Mesendoderm (in vitro differentiated cells): ENCODE measurements around the gene GLRX3.

Experiments used
- DNase-seq: peaks from one replicate; pipeline ENCODE4 v3.0.0; 2013
- H2AK5ac ChIP-seq: 2 replicates; pipeline ENCODE4 v1.6.1; 2013; ENCODE audit warnings: low read length, inconsistent platforms
- H2BK120ac ChIP-seq: 2 replicates; pipeline ENCODE4 v1.6.1; 2013; ENCODE audit warnings: low read depth, mild to moderate bottlenecking, low read length, moderate library complexity, mixed read lengths
- H2BK15ac ChIP-seq: replicated peaks from 2 replicates; pipeline ENCODE4 v1.6.1; 2013; ENCODE audit warnings: low read depth, mild to moderate bottlenecking, moderate library complexity
- H2BK5ac ChIP-seq: 2 replicates; pipeline ENCODE4 v1.6.1; 2013; ENCODE audit warnings: low read length, inconsistent platforms
- H3K18ac ChIP-seq: 2 replicates; pipeline ENCODE4 v1.6.1; 2013; ENCODE audit warnings: mild to moderate bottlenecking, low read length, mixed read lengths
- H3K23ac ChIP-seq: one replicate; pipeline ENCODE4 v1.6.1; 2013; ENCODE audit warnings: low read length
- H3K27ac ChIP-seq: 2 replicates; pipeline ENCODE4 v1.5.1; 2013; ENCODE audit warnings: low read depth, mild to moderate bottlenecking, inconsistent platforms, low read length, moderate library complexity
- H3K27me3 ChIP-seq: 2 replicates; pipeline ENCODE4 v1.6.1; 2013; ENCODE audit warnings: low read length, control low read depth, mild to moderate bottlenecking, inconsistent platforms; ENCODE audit not compliant: insufficient read depth, poor library complexity
- H3K36me3 ChIP-seq: 2 replicates; pipeline ENCODE4 v1.6.1; 2013; ENCODE audit warnings: low read length, inconsistent platforms; ENCODE audit not compliant: control insufficient read depth, insufficient read depth
- H3K4ac ChIP-seq: one replicate; pipeline ENCODE4 v1.6.1; 2013; ENCODE audit warnings: low read depth, mild to moderate bottlenecking, low read length, moderate library complexity
- H3K4me1 ChIP-seq: 2 replicates; pipeline ENCODE4 v1.6.1; 2013; ENCODE audit warnings: low read depth, low read length, inconsistent platforms; ENCODE audit not compliant: control insufficient read depth
- H3K4me2 ChIP-seq: 2 replicates; pipeline ENCODE4 v1.6.1; 2013; ENCODE audit warnings: low read length
- H3K4me3 ChIP-seq: 2 replicates; pipeline ENCODE4 v1.5.1; 2013; ENCODE audit warnings: mild to moderate bottlenecking, low read length
- H3K56ac ChIP-seq: one replicate; pipeline ENCODE4 v1.6.1; 2013; ENCODE audit warnings: low read length
- H3K79me1 ChIP-seq: 2 replicates; pipeline ENCODE4 v1.6.1; 2013; ENCODE audit warnings: low read length, inconsistent platforms
- H3K79me2 ChIP-seq: 2 replicates; pipeline ENCODE4 v1.6.1; 2013; ENCODE audit warnings: mild to moderate bottlenecking, low read length; ENCODE audit not compliant: control insufficient read depth, insufficient read depth
- H3K9ac ChIP-seq: 2 replicates; pipeline ENCODE4 v1.6.1; 2013; ENCODE audit warnings: low read length, inconsistent platforms
- H4K5ac ChIP-seq: one replicate; pipeline ENCODE4 v1.6.1; 2013; ENCODE audit warnings: low read length
- H4K8ac ChIP-seq: one replicate; pipeline ENCODE4 v1.6.1; 2013; ENCODE audit warnings: low read depth, mild to moderate bottlenecking, control low read depth, low read length, moderate library complexity
- WGBS: extraction: QIAGEN DNeasy Blood & Tissue Kit; methylation state at CpG from one replicate; pipeline ENCODE4 v1.1.7; 2013; ENCODE audit warnings: low lambda C conversion rate, missing lambda C conversion rate; ENCODE audit not compliant: insufficient coverage; ENCODE audit errors: extremely low coverage; 5-methylcytosine and 5-hydroxymethylcytosine counted together

Gene GLRX3

GRCh38 chr10:130193493-130194193 is 57.5 kb downstream of the GLRX3 start:
- Histone ChIP-seq H2AK5ac (no peak overlapping the region), H3K27ac (no peak overlapping the region), H3K36me3 (no peaks in the 10 kb centered on the region), H3K79me1 (no peaks in the 10 kb centered on the region), H2BK120ac (no peak overlapping the region), H3K27me3 (no peaks in the 10 kb centered on the region), H3K4me2 (no peak overlapping the region), H4K8ac (no peak overlapping the region), H3K56ac (no peak overlapping the region), H3K4ac (no peak overlapping the region), H3K4me1 (no peaks in the 10 kb centered on the region), H2BK5ac (no peak overlapping the region), H3K79me2 (no peaks in the 10 kb centered on the region), H3K18ac (no peak overlapping the region), H3K4me3 (no peak overlapping the region), H4K5ac (no peak overlapping the region), H3K23ac (no peak overlapping the region), H2BK15ac (no peak overlapping the region), H3K9ac (no peak overlapping the region)
- peak; percentile 48 for DNase-seq
- no CpG with 5 or more reads among the region's 16 CpGs for WGBS

- H3K79me2 ChIP-seq = no peaks in the 10 kb centered on the region
- H2BK15ac ChIP-seq = no peak overlapping the region
- H2AK5ac ChIP-seq = no peak overlapping the region
- no CpG with 5 or more reads among the region's 21 CpGs for WGBS
- no peak overlapping the region for H3K9ac ChIP-seq
- no peak overlapping the region for H3K4me2 ChIP-seq
- no peaks in the 10 kb centered on the region for H3K79me1 ChIP-seq
- H3K27me3 ChIP-seq = no peaks in the 10 kb centered on the region
- no peak overlapping the region for H3K56ac ChIP-seq
- DNase-seq = no peak
- no peak overlapping the region for H3K27ac ChIP-seq
- H3K23ac ChIP-seq = no peak overlapping the region
- H3K4me1 ChIP-seq = no peaks in the 10 kb centered on the region
- H3K4me3 ChIP-seq = no peak overlapping the region
- no peak overlapping the region for H3K18ac ChIP-seq
- H2BK5ac ChIP-seq = no peak overlapping the region
- no peak overlapping the region for H4K5ac ChIP-seq
- H3K4ac ChIP-seq = no peak overlapping the region
- H3K36me3 ChIP-seq = no peaks in the 10 kb centered on the region
- no peak overlapping the region for H2BK120ac ChIP-seq
- no peak overlapping the region for H4K8ac ChIP-seq
These were observed 58.2 kb downstream of the GLRX3 start for GRCh38 chr10:130194194-130194990.

- no peak overlapping the region for H3K9ac ChIP-seq
- no peak overlapping the region for H3K56ac ChIP-seq
- no peak for DNase-seq
- no peak overlapping the region for H3K4ac ChIP-seq
- H3K27me3 ChIP-seq = no peaks in the 10 kb centered on the region
- no peaks in the 10 kb centered on the region for H3K79me1 ChIP-seq
- H3K79me2 ChIP-seq = no peaks in the 10 kb centered on the region
- no peak overlapping the region for H3K4me2 ChIP-seq
- no peak overlapping the region for H2AK5ac ChIP-seq
- H3K27ac ChIP-seq = no peak overlapping the region
- H3K36me3 ChIP-seq = no peaks in the 10 kb centered on the region
- H2BK120ac ChIP-seq = no peak overlapping the region
- no peak overlapping the region for H2BK15ac ChIP-seq
- no peaks in the 10 kb centered on the region for H3K4me1 ChIP-seq
- H3K4me3 ChIP-seq = no peak overlapping the region
- no CpG with 5 or more reads among the region's 19 CpGs for WGBS
- H4K8ac ChIP-seq = no peak overlapping the region
- no peak overlapping the region for H3K18ac ChIP-seq
- H3K23ac ChIP-seq = no peak overlapping the region
- H4K5ac ChIP-seq = no peak overlapping the region
- no peak overlapping the region for H2BK5ac ChIP-seq
These were observed 58.9 kb downstream of the GLRX3 start for GRCh38 chr10:130194991-130195645.

GRCh38 chr10:130195746-130196294 is 59.6 kb downstream of the GLRX3 start:
- no peak overlapping the region for H2BK120ac ChIP-seq
- no peak overlapping the region for H3K9ac ChIP-seq
- no peak overlapping the region for H3K56ac ChIP-seq
- H3K4ac ChIP-seq = no peak overlapping the region
- H3K18ac ChIP-seq = no peak overlapping the region
- H4K8ac ChIP-seq = no peak overlapping the region
- H4K5ac ChIP-seq = no peak overlapping the region
- no peaks in the 10 kb centered on the region for H3K4me1 ChIP-seq
- H2AK5ac ChIP-seq = no peak overlapping the region
- no peak overlapping the region for H2BK15ac ChIP-seq
- no peak overlapping the region for H3K4me2 ChIP-seq
- H2BK5ac ChIP-seq = no peak overlapping the region
- no peaks in the 10 kb centered on the region for H3K36me3 ChIP-seq
- no peak overlapping the region for H3K23ac ChIP-seq
- DNase-seq = no peak
- H3K79me1 ChIP-seq = no peaks in the 10 kb centered on the region
- no peaks in the 10 kb centered on the region for H3K79me2 ChIP-seq
- WGBS = no CpG with 5 or more reads among the region's 10 CpGs
- H3K4me3 ChIP-seq = no peak overlapping the region
- H3K27me3 ChIP-seq = no peaks in the 10 kb centered on the region
- no peak overlapping the region for H3K27ac ChIP-seq

- no peak overlapping the region for H3K4ac ChIP-seq
- no peaks in the 10 kb centered on the region for H3K36me3 ChIP-seq
- no peak overlapping the region for H3K9ac ChIP-seq
- no peak overlapping the region for H2BK5ac ChIP-seq
- no peak for DNase-seq
- H4K5ac ChIP-seq = no peak overlapping the region
- no peak overlapping the region for H3K56ac ChIP-seq
- H4K8ac ChIP-seq = no peak overlapping the region
- H3K4me1 ChIP-seq = no peaks in the 10 kb centered on the region
- H2BK15ac ChIP-seq = no peak overlapping the region
- H2BK120ac ChIP-seq = no peak overlapping the region
- no peak overlapping the region for H3K27ac ChIP-seq
- H3K23ac ChIP-seq = no peak overlapping the region
- no peak overlapping the region for H3K4me3 ChIP-seq
- no peaks in the 10 kb centered on the region for H3K79me2 ChIP-seq
- no peak overlapping the region for H3K4me2 ChIP-seq
- WGBS = no CpG with 5 or more reads among the region's 15 CpGs
- H3K18ac ChIP-seq = no peak overlapping the region
- no peak overlapping the region for H2AK5ac ChIP-seq
- H3K79me1 ChIP-seq = no peaks in the 10 kb centered on the region
- no peaks in the 10 kb centered on the region for H3K27me3 ChIP-seq
These were observed 60.6 kb downstream of the GLRX3 start for GRCh38 chr10:130196511-130197487.
